Measurements from ENCODE around the gene ENPP6. TPM values are rescaled to one million over a fixed set of nuclear protein-coding genes. Genes with fewer than 3 reads are reported as not detected.

The ENPP6 gene
- total RNA-seq, 6 experiments from 2014 or later = not detected

DNA sequence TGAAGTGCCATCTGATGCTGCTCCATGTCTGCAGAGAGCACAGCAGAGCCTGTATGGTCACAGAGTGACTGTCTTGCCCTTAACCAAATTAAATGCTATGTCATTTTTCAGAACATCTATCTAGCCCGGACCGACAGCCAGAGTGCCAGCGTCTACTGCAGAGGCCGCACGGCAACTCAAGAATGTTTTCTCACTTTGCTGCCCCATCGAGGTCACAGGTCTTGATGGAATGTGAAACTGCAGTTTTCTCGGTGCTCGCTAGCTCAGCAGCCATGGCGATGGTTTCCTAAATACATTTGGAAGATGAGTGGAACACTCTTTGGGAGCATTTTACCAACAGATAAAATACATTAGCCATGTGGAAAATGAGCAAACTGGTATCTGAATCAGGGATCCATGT is 125.7 kb downstream of the ENPP6 start:
- Mint-ChIP-seq H3K4me1 (ENCODE audit: low read depth) (no peaks in the 10 kb centered on the region), H3K4me3 (no peak overlapping the region), H3K27ac (no peak overlapping the region), H3K27me3 (ENCODE audit: insufficient read depth) (no peaks in the 10 kb centered on the region; the same call in 1 of the 2 replicates), H3K36me3 (ENCODE audit: low read depth) (no peaks in the 10 kb centered on the region), H3K9me3 (peaks cover 27% of the 10 kb centered on the region)
- no peak for DNase-seq
- TF ChIP-seq, protein P1, sequence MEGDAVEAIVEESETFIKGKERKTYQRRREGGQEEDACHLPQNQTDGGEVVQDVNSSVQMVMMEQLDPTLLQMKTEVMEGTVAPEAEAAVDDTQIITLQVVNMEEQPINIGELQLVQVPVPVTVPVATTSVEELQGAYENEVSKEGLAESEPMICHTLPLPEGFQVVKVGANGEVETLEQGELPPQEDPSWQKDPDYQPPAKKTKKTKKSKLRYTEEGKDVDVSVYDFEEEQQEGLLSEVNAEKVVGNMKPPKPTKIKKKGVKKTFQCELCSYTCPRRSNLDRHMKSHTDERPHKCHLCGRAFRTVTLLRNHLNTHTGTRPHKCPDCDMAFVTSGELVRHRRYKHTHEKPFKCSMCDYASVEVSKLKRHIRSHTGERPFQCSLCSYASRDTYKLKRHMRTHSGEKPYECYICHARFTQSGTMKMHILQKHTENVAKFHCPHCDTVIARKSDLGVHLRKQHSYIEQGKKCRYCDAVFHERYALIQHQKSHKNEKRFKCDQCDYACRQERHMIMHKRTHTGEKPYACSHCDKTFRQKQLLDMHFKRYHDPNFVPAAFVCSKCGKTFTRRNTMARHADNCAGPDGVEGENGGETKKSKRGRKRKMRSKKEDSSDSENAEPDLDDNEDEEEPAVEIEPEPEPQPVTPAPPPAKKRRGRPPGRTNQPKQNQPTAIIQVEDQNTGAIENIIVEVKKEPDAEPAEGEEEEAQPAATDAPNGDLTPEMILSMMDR (IDR thresholded peaks at IDR 0.05) = no peak

GRCh38 chr4:184090571-184090970 is 127.1 kb downstream of the ENPP6 start:
- Mint-ChIP-seq H3K9me3 (peaks cover 25% of the 10 kb centered on the region), H3K36me3 (ENCODE audit: low read depth) (no peaks in the 10 kb centered on the region), H3K4me3 (no peak overlapping the region), H3K27ac (no peak overlapping the region), H3K27me3 (ENCODE audit: insufficient read depth) (no peaks in the 10 kb centered on the region; the same call in 1 of the 2 replicates), H3K4me1 (ENCODE audit: low read depth) (no peaks in the 10 kb centered on the region)
- no peak for DNase-seq
- TF ChIP-seq, protein P1 (IDR thresholded peaks at IDR 0.05) = no peak

DNA sequence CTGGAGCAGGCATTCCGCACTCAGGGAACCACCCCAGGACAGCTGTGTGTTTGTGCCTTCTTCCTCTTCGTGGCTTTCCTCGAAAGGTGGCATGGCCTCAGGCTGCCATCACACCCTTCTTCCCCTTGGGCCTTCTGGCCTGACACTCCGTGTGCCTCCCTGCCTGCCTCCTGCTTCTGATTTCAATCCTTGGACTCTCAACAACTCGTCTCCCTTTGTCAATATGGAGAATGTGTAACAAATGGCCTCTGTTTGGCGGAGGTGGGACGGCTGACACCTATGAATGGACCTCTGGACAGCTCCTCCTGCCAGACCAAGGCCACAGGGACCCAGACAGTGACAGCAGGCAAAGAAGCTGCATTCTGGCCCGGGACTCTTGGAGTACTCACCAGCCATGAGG is 137.0 kb downstream of the ENPP6 start:
- no peak overlapping the region for H3K4me3 Mint-ChIP-seq
- no peak for DNase-seq
- H3K36me3 Mint-ChIP-seq (ENCODE audit: low read depth) = no peaks in the 10 kb centered on the region
- TF ChIP-seq, protein P1 (IDR thresholded peaks at IDR 0.05) = no peak
- H3K4me1 Mint-ChIP-seq (ENCODE audit: low read depth) = no peaks in the 10 kb centered on the region
- no peaks in the 10 kb centered on the region for H3K27me3 Mint-ChIP-seq (ENCODE audit: insufficient read depth)
- H3K9me3 Mint-ChIP-seq = peaks cover 63% of the 10 kb centered on the region
- H3K27ac Mint-ChIP-seq = no peak overlapping the region

DNA sequence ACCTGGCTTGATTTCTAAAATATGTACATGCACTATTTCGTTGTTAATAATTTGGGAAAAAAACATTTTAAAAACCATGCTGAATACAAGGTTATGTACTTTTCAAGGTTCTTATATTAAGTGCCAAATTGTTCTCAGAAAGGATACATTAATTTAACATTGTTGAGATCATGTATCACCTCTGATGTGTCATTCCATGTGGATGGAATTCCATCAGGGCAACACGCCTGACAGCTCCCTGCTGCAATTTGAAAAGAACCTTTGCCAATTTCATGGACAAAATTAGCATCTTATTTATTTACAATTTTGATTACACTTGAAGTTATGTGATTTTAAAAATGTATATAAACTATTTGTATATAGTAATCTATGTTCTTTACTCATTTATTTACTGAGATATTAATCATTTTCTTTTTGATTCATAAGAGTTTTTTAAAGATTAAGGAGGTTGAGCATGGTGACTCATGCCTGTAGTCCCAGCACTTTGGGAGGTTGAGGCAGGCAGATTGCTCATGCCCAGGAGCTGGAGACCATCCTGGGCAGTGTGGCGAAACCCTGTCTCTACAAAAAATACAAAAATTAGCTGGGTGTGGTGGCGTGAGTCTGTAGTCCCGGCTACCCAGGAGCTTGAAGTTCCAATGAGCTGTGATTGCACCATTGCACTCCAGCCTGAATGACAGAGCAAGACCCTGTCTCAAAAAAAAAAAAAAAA is 142.8 kb downstream of the ENPP6 start:
- Mint-ChIP-seq H3K9me3 (peaks cover 66% of the 10 kb centered on the region), H3K36me3 (ENCODE audit: low read depth) (no peaks in the 10 kb centered on the region), H3K27ac (no peak overlapping the region), H3K4me3 (no peak overlapping the region), H3K4me1 (ENCODE audit: low read depth) (no peaks in the 10 kb centered on the region), H3K27me3 (ENCODE audit: insufficient read depth) (no peaks in the 10 kb centered on the region)
- no peak for DNase-seq
- TF ChIP-seq, protein P1 (IDR thresholded peaks at IDR 0.05) = no peak

DNA sequence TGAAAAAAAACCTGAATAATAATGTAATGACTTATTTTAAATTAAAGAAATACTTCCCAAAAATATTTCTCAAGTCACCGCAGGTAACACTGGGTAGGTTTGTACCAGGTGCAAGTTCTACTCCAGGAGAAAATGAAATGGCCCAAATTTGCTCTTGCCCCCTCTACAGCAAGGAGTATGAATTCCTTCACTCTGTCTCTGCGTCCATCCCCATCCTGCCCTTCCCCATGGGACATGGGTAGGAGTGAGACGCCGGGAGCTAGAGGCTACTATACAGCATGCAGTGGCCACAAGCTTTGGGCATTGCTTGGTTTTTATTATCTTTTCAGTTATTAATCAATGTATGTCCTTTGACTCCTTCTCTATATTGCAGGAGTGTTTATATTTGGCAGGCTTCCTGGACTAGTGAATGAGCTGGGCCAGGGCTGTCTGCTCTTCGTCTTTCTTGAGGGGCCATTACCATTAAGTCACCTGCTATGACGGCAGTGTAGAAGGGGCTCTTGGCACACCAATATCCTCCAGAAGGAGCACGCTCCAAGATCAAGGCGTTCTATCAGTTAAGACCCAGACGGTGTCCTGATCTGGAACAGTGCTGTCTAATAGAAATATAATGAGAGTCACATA is 149.6 kb downstream of the ENPP6 start:
- H3K4me1 Mint-ChIP-seq (ENCODE audit: low read depth) = no peaks in the 10 kb centered on the region
- no peaks in the 10 kb centered on the region; the same call in 1 of the 2 replicates for H3K36me3 Mint-ChIP-seq (ENCODE audit: low read depth)
- no peak overlapping the region for H3K27ac Mint-ChIP-seq
- no peak overlapping the region for H3K4me3 Mint-ChIP-seq
- TF ChIP-seq, protein P1 (IDR thresholded peaks at IDR 0.05) = no peak
- H3K27me3 Mint-ChIP-seq (ENCODE audit: insufficient read depth) = no peaks in the 10 kb centered on the region
- DNase-seq = no peak
- peaks cover 44% of the 10 kb centered on the region for H3K9me3 Mint-ChIP-seq
